Gastrocnemius medialis (tissue), 4 donors: ENCODE data around the gene ZEB2.

ENCODE experiments used
- POLR2A ChIP-seq, 2 donors: fragments of 450-650 bp; IDR thresholded peaks; one replicate each; pipeline ENCODE4 v1.6.1; 2017; ENCODE audit warnings: antibody characterized with exemption in 2 of 2, mild to moderate bottlenecking in 2 of 2, moderate library complexity in 2 of 2
- TF ChIP-seq, protein P1 (sequence below), 5 experiments: fragments of 450-650 bp in 3 of 5; fragments of 200-600 bp in 2 of 5; sonication (generic) in 2 of 5; IDR thresholded peaks in 4 of 5; conservative IDR thresholded peaks in 1 of 5; 1 replicate in 4 of 5; 2 replicates in 1 of 5; pipeline ENCODE4 v1.5.1; 2016 to 2019; ENCODE audit warnings: antibody characterized with exemption in 5 of 5, mild to moderate bottlenecking in 3 of 5, moderate library complexity in 3 of 5

DNA sequence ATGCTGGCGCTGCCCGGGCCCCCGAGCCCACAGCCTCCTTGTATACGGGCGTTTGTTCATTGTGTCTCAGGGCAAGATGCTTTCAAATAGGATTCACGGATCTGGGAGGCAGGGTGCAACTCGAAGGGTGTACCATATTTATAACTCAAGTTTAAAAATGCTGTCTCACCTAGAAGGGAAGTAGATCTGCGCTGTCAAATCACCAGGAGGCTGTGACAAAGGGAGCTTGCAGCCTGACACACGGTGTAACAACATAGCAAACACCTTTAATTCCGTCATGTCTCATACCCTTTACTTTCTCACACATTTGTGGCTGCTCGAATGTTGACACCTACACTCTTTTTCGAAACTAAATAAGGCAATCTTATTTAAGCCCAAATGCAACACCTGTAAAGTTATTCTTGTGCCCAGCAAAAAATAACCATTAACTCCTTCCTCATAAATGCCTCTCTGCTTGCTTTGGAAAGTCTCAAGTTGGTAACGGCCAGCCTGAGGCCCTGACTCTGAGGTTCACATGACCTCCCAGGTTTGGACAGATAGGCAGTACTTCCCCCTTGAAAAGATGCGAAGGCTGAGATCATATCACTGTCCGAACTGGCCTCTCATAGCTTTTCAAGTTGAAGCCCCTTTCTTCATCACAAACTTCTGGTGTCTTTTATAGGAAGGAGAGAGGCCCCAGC, 11.6 kb downstream of the ZEB2 start:
- TF ChIP-seq, protein P1, sequence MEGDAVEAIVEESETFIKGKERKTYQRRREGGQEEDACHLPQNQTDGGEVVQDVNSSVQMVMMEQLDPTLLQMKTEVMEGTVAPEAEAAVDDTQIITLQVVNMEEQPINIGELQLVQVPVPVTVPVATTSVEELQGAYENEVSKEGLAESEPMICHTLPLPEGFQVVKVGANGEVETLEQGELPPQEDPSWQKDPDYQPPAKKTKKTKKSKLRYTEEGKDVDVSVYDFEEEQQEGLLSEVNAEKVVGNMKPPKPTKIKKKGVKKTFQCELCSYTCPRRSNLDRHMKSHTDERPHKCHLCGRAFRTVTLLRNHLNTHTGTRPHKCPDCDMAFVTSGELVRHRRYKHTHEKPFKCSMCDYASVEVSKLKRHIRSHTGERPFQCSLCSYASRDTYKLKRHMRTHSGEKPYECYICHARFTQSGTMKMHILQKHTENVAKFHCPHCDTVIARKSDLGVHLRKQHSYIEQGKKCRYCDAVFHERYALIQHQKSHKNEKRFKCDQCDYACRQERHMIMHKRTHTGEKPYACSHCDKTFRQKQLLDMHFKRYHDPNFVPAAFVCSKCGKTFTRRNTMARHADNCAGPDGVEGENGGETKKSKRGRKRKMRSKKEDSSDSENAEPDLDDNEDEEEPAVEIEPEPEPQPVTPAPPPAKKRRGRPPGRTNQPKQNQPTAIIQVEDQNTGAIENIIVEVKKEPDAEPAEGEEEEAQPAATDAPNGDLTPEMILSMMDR (IDR thresholded peaks at IDR 0.05 in 4 of 5, conservative IDR thresholded peaks at IDR 0.05 in 1 of 5), result no peak
- no peak for TF ChIP-seq POLR2A (IDR thresholded peaks at IDR 0.05)
